HG03575 (cell line): Measurements from ENCODE around the gene DSCAML1.

Experiments used
- ATAC-seq: cut with Tn5 transposase; IDR thresholded peaks from one replicate; pipeline ENCODE4 v1.9.1; 2021; ENCODE audit not compliant: unreplicated experiment, insufficient number of reproducible peaks, low FRiP score; ENCODE audit errors: extremely low read depth

DSCAML1 gene

DNA sequence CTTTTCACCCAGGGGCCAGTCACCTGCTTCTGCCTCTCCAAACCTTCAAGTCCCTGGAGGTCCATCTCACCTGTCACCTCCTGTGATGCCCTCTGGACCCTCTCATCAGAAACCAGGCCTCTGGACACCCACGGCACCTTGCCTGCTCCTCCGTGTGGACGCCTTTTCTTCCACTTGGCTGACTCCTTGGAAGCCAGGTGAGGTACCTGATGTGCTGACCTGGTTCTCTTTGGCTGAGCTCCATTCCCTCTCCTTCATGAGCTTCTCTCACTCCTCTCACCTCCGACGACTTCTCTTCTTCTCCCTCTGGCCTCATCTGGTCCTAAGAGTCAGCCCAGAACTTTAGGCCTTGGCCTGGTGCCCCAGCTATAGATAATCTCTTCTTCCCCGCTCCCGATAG lies 370.1 kb downstream of the DSCAML1 start:
- ATAC-seq: no peak

DNA sequence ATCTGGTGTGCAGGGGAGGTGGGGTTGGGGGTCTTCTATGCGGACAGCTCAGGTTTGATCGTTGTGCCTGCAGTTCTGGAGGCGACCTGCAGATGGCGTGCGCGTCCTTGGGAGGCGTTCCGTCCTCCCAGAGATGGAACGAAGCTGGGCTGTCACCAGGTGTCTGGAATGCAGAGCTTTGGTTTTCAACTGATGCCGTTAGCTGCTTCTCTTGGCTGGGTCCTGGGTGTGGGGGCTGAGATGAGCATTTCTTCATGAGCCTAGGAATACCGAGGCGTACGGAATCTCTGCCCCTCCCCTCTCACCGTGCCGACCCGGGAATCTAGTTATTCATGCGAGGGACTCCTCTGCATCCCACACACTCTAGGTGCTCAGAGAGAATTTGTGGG lies 370.7 kb downstream of the DSCAML1 start:
- ATAC-seq: no peak

DNA sequence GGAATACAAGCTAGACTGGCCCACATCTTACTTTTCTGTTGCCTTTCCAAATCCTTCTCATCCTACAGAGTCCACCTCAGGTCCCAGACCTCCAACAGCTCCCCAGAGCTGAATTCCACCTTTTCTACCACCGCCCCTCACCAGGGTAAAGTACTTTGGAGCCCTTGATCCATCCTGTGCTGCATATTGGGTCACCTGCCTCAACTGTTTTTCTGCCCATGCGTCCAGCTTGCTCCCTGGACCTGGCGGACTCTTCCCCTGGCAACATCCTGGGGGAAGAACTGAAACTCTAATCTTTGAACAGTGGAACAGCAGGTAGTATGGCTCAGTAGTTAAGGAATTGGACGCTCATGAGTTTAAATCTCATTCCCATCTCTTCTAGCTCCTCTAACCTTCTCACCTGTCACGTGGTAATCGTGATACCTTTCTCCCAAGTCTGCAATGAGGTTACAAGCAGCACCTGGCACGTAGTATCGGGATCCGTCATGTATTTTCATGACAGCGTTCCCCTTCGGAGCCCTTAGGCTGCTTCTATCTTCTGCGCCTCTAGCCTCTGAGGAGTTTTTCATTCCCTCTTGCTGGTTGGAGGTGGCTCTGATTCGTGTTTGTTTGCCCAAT lies 371.2 kb downstream of the DSCAML1 start:
- ATAC-seq: no peak

DNA sequence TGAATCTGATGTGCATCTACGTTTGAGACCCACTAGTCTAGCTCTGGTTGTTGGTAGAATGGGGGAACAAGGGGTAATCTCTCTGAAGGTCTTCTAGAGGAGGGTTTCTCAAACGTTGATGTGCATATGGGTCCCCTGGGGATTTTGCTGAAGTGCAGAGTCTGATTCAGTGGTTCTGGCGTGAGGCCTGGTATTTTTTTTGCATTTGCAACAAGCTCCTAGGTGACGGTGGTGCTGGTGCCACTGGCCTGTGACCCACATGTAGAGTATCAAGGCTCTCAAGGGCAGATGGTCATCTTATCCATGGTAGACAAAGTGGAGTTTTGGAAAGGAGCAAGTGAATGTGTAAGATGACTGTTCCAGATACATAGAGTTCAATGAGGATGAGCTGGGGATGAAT lies 372.2 kb downstream of the DSCAML1 start:
- ATAC-seq: no peak

DNA sequence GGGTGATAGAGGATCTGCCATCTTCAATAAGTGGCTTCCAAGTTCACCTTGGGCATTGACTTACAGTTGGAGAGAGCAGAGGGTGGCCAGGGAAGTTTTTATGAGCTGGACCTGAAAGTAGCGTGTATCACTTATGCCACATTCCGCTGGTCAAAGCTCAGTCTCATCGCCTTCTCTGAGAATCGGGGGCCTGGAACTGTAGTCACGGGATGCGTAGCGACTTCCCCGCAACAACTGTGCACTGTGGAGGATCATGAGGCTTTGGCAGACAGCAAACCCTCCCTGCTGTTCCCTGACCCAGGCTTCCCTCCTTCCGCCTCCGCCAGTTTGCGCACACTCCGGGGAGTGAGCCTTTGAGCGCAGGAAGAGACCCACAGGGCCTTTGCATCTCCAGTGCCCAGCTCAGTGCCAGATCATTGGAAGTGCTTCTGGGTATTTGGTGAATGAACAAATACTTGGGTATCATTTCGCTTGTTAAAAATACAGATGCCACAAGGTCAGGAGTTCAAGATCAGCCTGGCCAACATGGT lies 373.9 kb downstream of the DSCAML1 start:
- no peak for ATAC-seq

DNA sequence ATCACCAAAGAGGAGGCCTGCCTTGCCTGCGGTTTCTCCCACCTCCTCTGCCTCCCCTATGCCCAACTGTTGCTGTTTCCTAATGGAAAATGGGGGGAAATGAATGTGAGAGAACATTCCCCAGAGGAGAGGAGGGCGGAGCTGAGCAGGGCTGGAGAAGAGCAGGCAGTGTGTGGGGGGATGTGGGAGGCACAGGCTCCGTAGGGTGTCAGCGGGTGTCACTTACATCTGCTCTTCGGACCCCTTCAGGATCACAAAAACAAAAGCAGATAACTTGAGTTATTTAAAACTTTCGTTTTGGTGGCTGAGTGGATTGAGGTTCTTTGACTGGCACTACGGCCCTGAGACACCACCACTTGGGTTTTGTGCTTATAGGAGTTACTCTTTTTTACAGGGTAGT lies 375.5 kb downstream of the DSCAML1 start:
- ATAC-seq: no peak

DNA sequence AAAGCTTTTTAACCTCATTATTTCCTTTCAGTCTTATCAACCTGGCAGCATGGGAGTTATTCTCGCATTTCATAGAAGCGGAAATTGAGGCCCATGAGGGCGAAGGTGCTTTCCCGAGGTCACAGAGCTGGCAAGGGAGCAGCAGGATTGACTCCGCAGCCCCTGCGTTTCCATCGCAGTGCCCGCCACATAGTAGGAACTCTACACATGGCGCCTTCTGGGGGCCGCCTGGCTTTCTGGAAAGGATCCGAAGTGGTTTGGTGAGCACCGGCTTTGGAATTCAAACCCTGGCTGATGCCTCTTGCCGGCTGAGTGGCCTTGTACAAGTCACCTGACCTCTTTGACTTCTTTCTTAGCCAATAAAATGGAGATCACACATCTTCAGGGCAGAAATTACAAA lies 376.0 kb downstream of the DSCAML1 start:
- no peak for ATAC-seq

DNA sequence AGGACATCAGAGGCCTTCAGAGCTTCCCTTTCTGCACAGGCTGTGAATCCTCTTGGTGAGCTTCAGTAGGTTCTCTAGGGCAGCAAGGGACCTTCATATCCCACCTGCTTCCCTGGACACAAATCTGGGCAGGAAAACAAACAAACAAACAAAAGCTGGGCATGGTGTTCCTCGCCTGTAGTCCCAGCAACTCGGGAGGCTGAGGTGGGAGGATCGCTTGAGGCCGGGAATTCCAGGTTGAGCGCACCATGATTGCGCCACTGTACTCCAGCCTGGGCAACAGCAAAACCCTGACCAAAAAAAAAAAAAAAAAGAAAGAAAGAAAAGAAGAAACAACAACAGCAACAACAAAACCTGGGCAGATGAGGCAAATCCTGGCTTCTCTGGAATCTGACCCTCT lies 376.4 kb downstream of the DSCAML1 start:
- ATAC-seq: no peak

DNA sequence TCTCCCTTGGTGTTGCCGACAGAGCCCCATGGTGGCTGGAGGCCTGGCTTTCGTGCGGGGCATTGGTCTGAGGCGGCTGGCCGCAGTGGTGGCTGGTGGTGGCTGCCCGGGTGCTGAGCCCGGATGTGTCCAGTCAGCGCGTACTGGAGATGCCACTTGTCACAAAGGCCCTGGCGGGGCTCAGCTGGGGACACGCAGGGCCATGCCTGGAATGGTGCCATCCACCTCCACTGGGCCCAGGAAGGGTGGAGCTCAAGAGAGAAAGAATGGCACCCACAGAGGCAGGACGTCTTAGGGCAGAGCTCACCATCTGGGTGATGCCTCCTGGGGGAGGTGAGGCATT lies 376.9 kb downstream of the DSCAML1 start:
- no peak for ATAC-seq

DNA sequence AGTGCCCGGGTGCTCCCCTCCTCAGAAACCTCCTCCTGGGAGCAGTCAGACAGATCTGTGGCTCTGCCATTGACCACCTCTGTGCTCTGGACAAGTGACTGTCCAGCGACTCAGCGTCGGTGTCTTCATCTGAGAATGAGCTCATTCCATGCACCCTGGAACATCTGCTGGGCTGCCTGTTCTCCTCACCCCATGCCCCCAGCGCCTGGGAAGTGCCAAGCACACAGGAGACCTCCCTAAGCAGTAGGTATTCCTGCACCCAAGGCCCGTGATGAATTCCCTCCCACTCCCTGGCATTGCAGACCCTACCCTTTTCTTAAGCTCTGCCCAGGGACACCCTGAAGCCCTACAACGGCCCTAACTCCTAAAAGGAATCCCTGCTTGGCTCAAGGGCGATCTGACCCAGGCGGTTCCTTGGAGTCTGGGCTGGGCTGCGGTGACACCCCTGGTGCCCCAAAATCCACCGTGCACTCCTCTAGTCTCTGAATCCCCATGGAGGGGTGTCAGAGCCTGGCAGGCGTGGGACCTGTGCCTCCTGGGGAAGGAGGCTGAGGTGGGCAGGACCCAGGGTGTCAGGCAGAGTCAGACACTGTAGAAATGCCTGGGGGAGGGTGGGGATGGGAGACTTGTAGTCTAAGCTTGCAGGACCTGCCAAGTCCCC lies 377.4 kb downstream of the DSCAML1 start:
- ATAC-seq: no peak

DNA sequence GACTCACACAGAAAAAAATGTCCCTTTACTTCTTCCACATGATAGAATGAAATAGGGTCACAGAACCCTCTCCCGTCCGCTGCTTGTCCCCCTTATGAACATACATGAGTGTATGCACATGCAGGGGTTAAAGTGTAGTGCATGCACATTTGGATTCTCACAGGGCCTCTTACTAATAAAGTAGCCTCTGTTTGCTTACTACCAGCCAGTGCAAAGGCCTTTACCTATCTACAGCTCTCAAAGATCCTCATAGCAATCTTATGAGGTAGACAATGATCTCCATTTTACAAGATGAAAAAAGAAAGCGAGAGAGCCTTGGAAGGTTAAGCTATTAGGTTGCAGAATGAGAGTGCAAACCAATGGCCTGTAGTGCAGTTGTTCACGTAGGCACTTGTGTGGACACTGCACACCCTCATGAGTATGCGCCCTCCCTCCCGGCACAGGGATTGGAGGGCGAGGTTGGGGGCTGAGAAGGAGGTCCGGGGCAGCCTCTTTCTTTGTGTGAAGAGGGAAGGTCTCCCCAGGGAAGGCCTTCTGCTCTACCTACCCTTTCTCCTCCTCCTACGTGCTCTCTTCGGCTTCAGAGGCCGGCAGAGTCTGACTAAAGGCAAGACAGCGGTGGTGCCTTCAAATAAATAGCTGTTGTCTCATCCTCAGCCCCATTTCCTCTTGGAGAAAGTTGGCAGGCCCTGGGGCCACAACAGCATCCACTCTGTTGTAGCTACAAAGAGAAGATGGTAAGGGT lies 378.1 kb downstream of the DSCAML1 start:
- no peak for ATAC-seq

DNA sequence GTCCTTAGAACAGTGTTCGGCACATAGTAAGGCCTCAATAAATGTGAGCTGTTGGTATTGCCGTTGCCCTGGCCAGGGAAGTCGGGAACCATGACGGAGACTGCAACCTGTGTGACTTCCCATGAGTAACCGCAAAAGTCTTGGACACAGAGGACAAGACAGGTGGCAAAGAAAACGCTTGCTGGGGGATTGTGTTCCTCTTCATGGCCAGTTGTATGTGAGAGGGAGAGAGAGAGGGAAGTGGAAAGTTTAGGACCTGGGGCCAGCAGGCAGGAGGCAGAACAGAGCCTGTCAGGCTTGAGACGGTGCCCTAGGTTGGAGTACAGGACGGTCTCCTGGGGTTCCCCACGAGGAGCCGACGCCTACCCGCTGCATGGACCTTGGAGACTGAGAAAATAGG lies 379.2 kb downstream of the DSCAML1 start:
- no peak for ATAC-seq

DNA sequence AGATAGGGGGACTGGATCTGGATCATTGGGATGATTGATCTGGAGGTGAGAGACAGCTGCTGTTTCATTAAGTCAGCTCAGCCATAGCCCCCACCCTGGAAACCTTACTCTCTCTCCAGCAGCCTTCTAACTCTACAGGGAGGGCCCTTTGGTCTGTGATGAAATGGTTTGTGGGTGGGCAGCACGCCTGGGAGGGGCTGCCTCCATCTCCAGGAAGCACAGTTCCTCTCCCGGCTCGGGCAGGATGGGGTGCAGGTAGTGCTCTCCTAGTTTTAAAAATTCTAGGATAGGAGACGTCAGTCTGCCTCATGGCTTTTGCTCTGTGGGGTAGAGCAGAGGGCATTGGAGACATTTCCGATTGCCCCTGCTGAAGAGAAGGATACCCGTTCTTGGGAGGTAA lies 379.7 kb downstream of the DSCAML1 start:
- no peak for ATAC-seq

DNA sequence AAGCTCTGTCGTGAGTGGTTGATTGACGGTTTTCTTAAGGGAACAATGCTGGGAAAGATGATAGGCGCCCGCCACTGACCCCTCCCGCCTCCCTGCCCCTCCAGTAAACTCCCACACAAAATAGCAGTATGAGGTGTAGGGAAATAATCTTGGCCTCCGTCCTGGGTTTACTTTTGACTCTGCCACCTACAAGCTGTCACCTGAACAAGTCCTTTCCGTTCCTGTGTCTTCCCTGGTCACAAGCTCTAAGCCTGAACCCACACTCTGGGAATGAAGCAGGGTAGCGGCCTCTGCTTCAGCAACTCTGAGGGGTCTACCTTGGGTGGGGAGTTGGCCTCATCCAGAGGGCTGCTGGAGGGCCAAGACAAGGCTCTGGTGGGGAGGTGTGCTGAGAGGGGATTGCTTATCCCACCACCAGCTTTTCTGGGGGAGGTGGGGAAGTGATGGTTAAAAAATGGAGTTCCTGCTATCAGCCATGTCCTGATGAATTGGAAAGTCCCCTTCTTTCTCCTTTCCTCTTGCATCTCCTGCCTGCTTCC lies 381.6 kb downstream of the DSCAML1 start:
- ATAC-seq: no peak

DNA sequence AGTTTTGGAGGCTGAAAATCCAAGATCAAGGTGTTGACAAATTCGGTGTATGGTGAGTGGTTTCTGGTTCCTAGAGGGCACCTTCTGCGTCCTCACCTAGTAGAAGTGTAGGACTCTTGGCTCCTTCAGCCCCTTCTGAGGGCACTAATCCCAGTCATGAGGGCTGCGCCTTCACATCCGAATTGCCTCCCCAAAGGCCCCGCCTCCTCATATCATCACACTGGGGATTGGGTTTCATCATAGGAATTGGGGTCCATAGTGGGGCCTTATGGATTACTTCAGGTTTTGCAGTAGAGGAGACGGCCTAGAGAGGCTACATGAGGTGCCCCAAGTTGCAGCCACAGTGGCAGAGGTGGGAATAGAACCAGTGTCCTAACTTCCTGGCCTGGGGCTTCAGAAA lies 382.3 kb downstream of the DSCAML1 start:
- no peak for ATAC-seq

DNA sequence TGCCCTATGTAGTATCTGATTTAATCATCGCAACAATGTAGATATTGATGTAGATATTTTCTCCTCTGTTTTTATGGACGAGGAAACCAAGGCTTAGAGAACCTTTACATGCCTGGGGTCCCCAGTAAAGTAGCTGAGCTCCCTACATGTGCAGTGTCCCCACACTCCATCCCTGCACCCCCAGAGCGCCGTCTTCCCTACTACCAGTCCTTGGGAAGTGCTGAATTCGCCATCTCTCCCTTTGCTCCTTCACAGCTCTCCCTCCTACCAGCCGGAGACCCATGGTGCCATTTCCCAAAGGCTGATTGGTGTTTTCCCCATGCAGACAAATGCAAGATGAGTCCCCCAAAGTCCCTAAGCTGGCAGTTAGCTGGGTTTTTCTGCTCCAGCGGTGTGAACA lies 383.4 kb downstream of the DSCAML1 start:
- ATAC-seq: no peak

DNA sequence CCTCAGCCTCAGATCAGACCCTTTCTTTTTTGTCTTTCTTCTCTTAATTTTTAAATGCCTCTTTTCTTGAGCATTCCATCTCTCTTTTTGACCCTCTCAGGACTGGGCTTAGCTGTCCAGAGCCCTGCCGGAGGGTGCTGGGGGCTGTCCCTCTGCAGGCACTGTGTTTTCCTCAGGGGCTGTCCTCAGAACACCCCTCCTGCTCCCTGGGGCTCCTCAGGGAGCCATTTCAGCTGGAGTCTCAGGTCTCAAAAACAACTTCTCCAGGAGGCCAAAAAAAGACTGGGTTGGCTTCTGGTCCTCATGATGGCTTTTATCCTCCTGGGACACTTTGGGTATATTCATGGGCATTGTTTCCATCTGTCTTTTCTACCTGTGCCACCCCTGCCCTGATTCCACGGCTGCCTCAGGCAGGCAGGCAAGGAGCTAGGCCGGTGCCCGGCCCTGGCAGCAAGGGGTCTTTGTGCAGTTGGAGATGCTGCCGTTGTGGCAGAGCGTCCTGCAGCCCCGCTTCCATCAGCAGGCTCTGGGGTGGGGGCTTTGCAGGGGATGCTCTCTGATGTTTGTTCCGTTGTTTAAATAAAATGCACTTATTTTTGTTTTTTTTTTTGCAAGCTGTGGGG lies 384.3 kb downstream of the DSCAML1 start:
- ATAC-seq: no peak

DNA sequence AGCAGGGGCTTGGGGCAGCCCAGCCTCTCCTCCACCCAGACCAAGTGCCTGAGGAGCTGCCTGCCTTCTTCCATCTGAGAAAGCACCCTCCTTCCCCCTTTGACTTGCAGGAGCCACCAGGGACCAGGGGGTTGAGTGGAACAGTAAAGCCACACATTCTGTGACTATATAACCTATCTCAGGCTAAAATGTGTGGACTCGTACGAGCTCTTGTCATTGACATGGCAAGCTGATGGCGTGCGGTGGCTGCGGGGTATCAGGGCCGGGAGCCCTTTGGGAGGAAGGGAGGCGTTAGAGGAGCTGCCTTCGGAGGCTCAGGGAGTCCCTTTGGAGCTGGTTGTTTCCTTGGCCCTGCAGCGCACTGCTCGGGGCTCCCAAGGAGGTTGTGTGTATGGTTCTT lies 384.8 kb downstream of the DSCAML1 start:
- no peak for ATAC-seq

DNA sequence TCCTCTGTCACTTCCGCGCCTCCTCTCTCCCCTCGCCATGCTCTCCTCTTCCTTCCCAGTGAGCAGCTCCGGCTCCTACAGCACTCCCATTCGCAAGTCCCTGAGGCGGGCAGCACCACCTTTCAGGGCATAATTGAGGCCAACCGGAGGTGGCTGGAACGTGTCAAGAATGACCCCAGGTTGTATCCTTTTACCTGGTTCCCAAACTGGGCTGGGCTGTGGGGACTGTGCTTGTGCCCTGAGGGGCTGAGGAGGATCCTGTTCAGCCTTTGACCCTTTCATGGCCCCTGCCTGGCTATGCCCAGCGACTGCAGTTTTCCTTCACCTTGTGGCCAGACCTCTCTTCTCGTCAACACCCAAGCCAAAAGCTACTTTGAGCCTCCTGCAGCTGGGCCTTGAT lies 385.3 kb downstream of the DSCAML1 start:
- ATAC-seq: no peak
